Ovary (tissue), 9 donors: ENCODE measurements around the gene CASTOR1. TPM values are rescaled to one million over a fixed set of nuclear protein-coding genes. Genes with fewer than 3 reads are reported as not detected.

ENCODE experiments used
- DNase-seq, 5 donors: peaks; one replicate each; pipeline ENCODE4 v3.0.0-alpha.2; 2019 to 2020
- H3K27ac ChIP-seq, 2 donors: fragments of 200-600 bp; one replicate each; pipeline versions ENCODE4 v1.5.1 to v1.8.0; 2019 to 2022
- H3K27me3 ChIP-seq: fragments of 200-600 bp; one replicate; pipeline ENCODE4 v1.8.0; 2022
- H3K36me3 ChIP-seq: fragments of 200-600 bp; sonication (generic); one replicate; pipeline ENCODE4 v1.5.1; 2019
- H3K4me1 ChIP-seq: one replicate; pipeline ENCODE4 v1.8.1; 2013; ENCODE audit warnings: mild to moderate bottlenecking, moderate library complexity; ENCODE audit not compliant: insufficient read depth
- H3K4me3 ChIP-seq: fragments of 200-600 bp; sonication (generic); one replicate; pipeline ENCODE4 v1.5.1; 2017
- H3K9me3 ChIP-seq, 2 donors: fragments of 200-600 bp in 1 of 2; sonication (generic) in 1 of 2; one replicate each; pipeline versions ENCODE4 v1.5.1 to v1.8.1; 2013 to 2019; ENCODE audit warnings: mild to moderate bottlenecking in 1 of 2, moderate library complexity in 1 of 2
- CTCF ChIP-seq, 3 donors: fragments of 450-650 bp in 2 of 3; fragments of 200-600 bp in 1 of 3; IDR thresholded peaks; one replicate each; pipeline versions ENCODE4 v1.5.1 to v1.8.0; 2016 to 2022; ENCODE audit warnings: antibody characterized with exemption in 3 of 3, mild to moderate bottlenecking in 1 of 3
- EP300 ChIP-seq: sonication (generic); formaldehyde crosslinking; IDR thresholded peaks from one replicate; pipeline ENCODE4 v1.6.1; 2017; ENCODE audit warnings: antibody characterized with exemption
- POLR2A ChIP-seq: fragments of 450-650 bp; IDR thresholded peaks from one replicate; pipeline ENCODE4 v1.6.1; 2017; ENCODE audit warnings: antibody characterized with exemption, mild to moderate bottlenecking, moderate library complexity
- WGBS, 3 donors: extraction: QIAGEN DNeasy Blood & Tissue Kit in 1 of 3; methylation state at CpG; one replicate each; pipeline versions ENCODE4 v1.1.5 to v1.1.7; 2013 to 2017; 5-methylcytosine and 5-hydroxymethylcytosine counted together
- intact Hi-C, 4 donors: fragments of 100-400 bp; cut with DNase I; formaldehyde crosslinking; loops; one replicate each; pipeline versions ENCODE4 v1.11.0 to v1.15.1; 2022 to 2023
- polyA plus RNA-seq, 2 donors: library from polyadenylated mRNA; stranded (reverse); fragments of 200-250 nt in 1 of 2; fragments of 350-450 nt in 1 of 2; fragmentation: Illumina TruSeq in 1 of 2; extraction: RNeasy Lipid Tissue Mini Kit (QIAGEN cat#74804) in 1 of 2; gene quantifications; one replicate each; pipeline ENCODE4 v1.2.3, GENCODE V29; 2013 to 2014
- total RNA-seq, 7 donors: library from RNA; depleted of rRNA in 2 of 7; stranded (reverse); fragments of >200 nt in 2 of 7; fragmentation: NEBNext Ultra II Directional in 3 of 7; extraction: Animal tissue kit (Norgen Biotek cat#: 25700) in 3 of 7; gene quantifications; one replicate each; pipeline versions ENCODE4 v1.1.0 to v1.2.4, GENCODE V29; 2016 to 2023
- donor health status: DM: no; HTN: no; CAD: no; lungs with moderate emphysema.
- donor health status: DM: no; HTN: no; CAD: no.
- donor health status: Bipolar disorder and iron deficiency.
- donor health status: DM: yes; HTN: yes; CAD: no.
- donor health status: DM: no; HTN: no; CAD: no.
- donor health status: DM: yes; HTN: yes; CAD: no.

Gene CASTOR1
- total and polyA plus RNA-seq, 9 donors: 3.1 to 31.2 (median 20.6) TPM

- Histone ChIP-seq H3K4me1 (peaks cover under 1% of the 10 kb centered on the region), H3K9me3 (no peaks in the 10 kb centered on the region), H3K36me3 (no peaks in the 10 kb centered on the region), H3K27me3 (no peaks in the 10 kb centered on the region), H3K4me3 (no peak overlapping the region), H3K27ac (no peak overlapping the region)
- TF ChIP-seq POLR2A (no peak), CTCF (IDR thresholded peaks at IDR 0.05) (no peak), EP300 (no peak)
- WGBS, 3 donors: 87 to 91% (median 90%) methylated on average over 8 of the region's 8 CpGs
- DNase-seq: no peak
- intact Hi-C loops: loop anchor here in 2 of 4 donors (5.0 to 10.0 kb wide), 2 partner anchors 126 to 224 kb away; partner anchors contain the start of gene RNF215 (in 1 of the 2)
These were observed 28.2 kb downstream of the CASTOR1 start for GRCh38 chr22:30261134-30261533.

- Histone ChIP-seq H3K4me1 (peaks cover 4% of the 10 kb centered on the region), H3K36me3 (no peaks in the 10 kb centered on the region), H3K27ac (no peak overlapping the region), H3K27me3 (no peaks in the 10 kb centered on the region), H3K4me3 (no peak overlapping the region), H3K9me3 (no peaks in the 10 kb centered on the region)
- intact Hi-C loops: loop anchor here in 2 of 4 donors (5.0 to 10.0 kb wide), 2 partner anchors 127 to 224 kb away; partner anchors contain the start of gene RNF215 (in 1 of the 2)
- no peak for TF ChIP-seq POLR2A
- WGBS, 3 donors: 79 to 89% (median 84%) methylated on average over 8 of the region's 8 CpGs
- no peak for DNase-seq
These were observed 28.6 kb downstream of the CASTOR1 start for GRCh38 chr22:30260682-30261081.

GRCh38 chr22:30260276-30260675 lies 29.0 kb downstream of the CASTOR1 start:
- Histone ChIP-seq H3K36me3 (no peaks in the 10 kb centered on the region), H3K9me3 (no peaks in the 10 kb centered on the region), H3K4me1 (peaks cover 4% of the 10 kb centered on the region), H3K27ac (no peak overlapping the region), H3K27me3 (no peaks in the 10 kb centered on the region), H3K4me3 (no peak overlapping the region)
- WGBS, 3 donors: 84 to 91% (median 88%) methylated on average over 11 of the region's 11 CpGs
- intact Hi-C loops: loop anchor here in 2 of 4 donors (5.0 to 10.0 kb wide), 2 partner anchors 127 to 225 kb away; partner anchors contain the start of gene RNF215 (in 1 of the 2)
- no peak for DNase-seq
- TF ChIP-seq CTCF (IDR thresholded peaks at IDR 0.05) (no peak), POLR2A (no peak), EP300 (no peak)

DNA sequence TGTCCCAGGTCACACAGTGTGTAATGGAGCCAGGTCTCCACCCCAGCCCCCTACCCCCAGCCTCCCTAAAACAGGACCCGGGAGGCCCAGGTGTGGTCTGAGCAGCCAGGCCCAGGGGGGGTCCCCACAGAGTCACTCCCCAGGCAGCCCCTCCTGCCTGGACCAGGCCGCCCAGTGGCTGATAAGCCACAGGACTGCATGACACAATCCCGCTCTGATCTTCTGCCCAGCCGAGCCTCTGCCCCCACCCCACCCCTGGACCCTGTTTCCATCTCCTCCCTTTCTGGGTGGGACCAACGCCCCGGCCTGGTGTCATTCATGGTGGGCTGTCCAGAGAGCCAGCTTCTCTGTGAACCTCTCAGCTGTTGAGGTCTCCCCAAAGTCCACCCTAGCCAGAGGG lies 35.0 kb downstream of the CASTOR1 start:
- WGBS, 3 donors: 57 to 75% (median 69%) methylated on average over 6 of the region's 6 CpGs
- H3K4me1 ChIP-seq: peaks cover 6% of the 10 kb centered on the region

More for the DNA sequence above, 35.0 kb downstream of the CASTOR1 start:
- no peaks in the 10 kb centered on the region for H3K36me3 ChIP-seq
- TF ChIP-seq EP300 (no peak), POLR2A (no peak), CTCF (IDR thresholded peaks at IDR 0.05) (no peak)
- H3K9me3 ChIP-seq: no peaks in the 10 kb centered on the region
- H3K27me3 ChIP-seq: no peaks in the 10 kb centered on the region
- intact Hi-C loops: loop anchor here in 2 of 4 donors (2.0 kb wide), 1 partner anchor 146 kb away; no protein-coding TSS in a partner anchor
- H3K4me3 ChIP-seq: no peak overlapping the region
- no peak for DNase-seq
- no peak overlapping the region for H3K27ac ChIP-seq
